Caco-2 (cell line): ENCODE data around the gene WDR49. TPM values are rescaled to one million over a fixed set of nuclear protein-coding genes. Genes with fewer than 3 reads are reported as not detected.

Source experiments
- BruUV-seq: library from RNA; stranded (reverse); fragments of 400-500 nt; replicated peaks from 2 replicates; lab custom pipeline; 2021; lab: Mats Ljungman, UMichigan
- CTCF ChIA-PET: fragments of 300-600 bp; sonication (Branson Sonifier 250); formaldehyde crosslinking; loops from one replicate; lab custom pipeline; 2022; ENCODE audit warnings: antibody characterized with exemption; lab: Charles Lee
- POLR2A ChIA-PET: fragments of 300-600 bp; sonication (Branson Sonifier 250); formaldehyde crosslinking; loops from one replicate; lab custom pipeline; 2022; ENCODE audit warnings: antibody characterized with exemption; lab: Charles Lee
- DNase-seq, 2 experiments: peaks; one replicate each; pipeline versions ENCODE4 v3.0.0 to v3.0.0-alpha.2; 2020 to 2022
- H3K27me3 ChIP-seq: replicated peaks from 2 replicates; pipeline ENCODE4 v1.6.0; 2011; ENCODE audit warnings: low read length; ENCODE audit not compliant: control insufficient read depth, insufficient read depth
- H3K36me3 ChIP-seq: 2 replicates; pipeline ENCODE4 v1.5.1; 2011; ENCODE audit warnings: low read length; ENCODE audit not compliant: control insufficient read depth, insufficient read depth
- H3K4me1 ChIP-seq: fragments of 250-450 bp; sonication (Bioruptor Pico); 2 replicates; pipeline ENCODE4 v1.5.1; 2020; ENCODE audit warnings: mild to moderate bottlenecking
- H3K4me3 ChIP-seq: 2 replicates; pipeline ENCODE4 v1.5.1; 2011; ENCODE audit warnings: low read depth, mild to moderate bottlenecking, control low read depth, low read length
- H3K9me3 ChIP-seq: fragments of 250-450 bp; sonication (Bioruptor Pico); 2 replicates; pipeline ENCODE4 v1.5.1; 2020; ENCODE audit warnings: mild to moderate bottlenecking, moderate library complexity
- H3K27ac Mint-ChIP-seq: one replicate; pipeline ENCODE4 v1.8.0; 2022; ENCODE audit warnings: mixed read lengths; ENCODE audit not compliant: unreplicated experiment
- H3K27me3 Mint-ChIP-seq: one replicate; pipeline ENCODE4 v1.8.0; 2022; ENCODE audit warnings: mixed read lengths; ENCODE audit not compliant: insufficient read depth, unreplicated experiment
- H3K36me3 Mint-ChIP-seq: one replicate; pipeline ENCODE4 v1.8.0; 2022; ENCODE audit warnings: mild to moderate bottlenecking, mixed read lengths; ENCODE audit not compliant: insufficient read depth, unreplicated experiment
- H3K4me1 Mint-ChIP-seq: one replicate; pipeline ENCODE4 v1.8.0; 2022; ENCODE audit warnings: low read depth, mixed read lengths; ENCODE audit not compliant: unreplicated experiment
- H3K4me3 Mint-ChIP-seq: one replicate; pipeline ENCODE4 v1.8.0; 2022; ENCODE audit warnings: mild to moderate bottlenecking, moderate library complexity, mixed read lengths; ENCODE audit not compliant: unreplicated experiment
- H3K9me3 Mint-ChIP-seq: one replicate; pipeline ENCODE4 v1.8.0; 2022; ENCODE audit warnings: mixed read lengths; ENCODE audit not compliant: unreplicated experiment
- CTCF ChIP-seq, 2 experiments: fragments of 200-600 bp in 1 of 2; IDR thresholded peaks; 1 replicate in 1 of 2; 2 replicates in 1 of 2; pipeline versions ENCODE4 v1.5.1 to v1.8.0; 2011 to 2022; ENCODE audit warnings: antibody characterized with exemption in 1 of 2, control low read depth in 1 of 2, inconsistent platforms in 1 of 2, low read depth in 1 of 2, low read length in 1 of 2, mild to moderate bottlenecking in 1 of 2, moderate library complexity in 1 of 2; ENCODE audit not compliant: insufficient read depth in 1 of 2, severe bottlenecking in 1 of 2, unreplicated experiment in 1 of 2
- intact Hi-C: fragments of 100-400 bp; cut with micrococcal nuclease; formaldehyde crosslinking; loops from one replicate; pipeline ENCODE4 v1.10.0; 2022; ENCODE audit not compliant: unreplicated experiment
- total RNA-seq: library from RNA; stranded (reverse); gene quantifications from 2 replicates; pipeline ENCODE4 v1.2.3, GENCODE V29; 2022

The WDR49 gene
- total RNA-seq, 1 experiment from 2014 or later = 0.32 TPM

GRCh38 chr3:167491621-167492020 is 162.1 kb downstream of the WDR49 start:
- BruUV-seq = no TSS peak
- Histone ChIP-seq H3K4me3 (no peak overlapping the region), H3K9me3 (no peaks in the 10 kb centered on the region), H3K4me1 (no peaks in the 10 kb centered on the region), H3K27me3 (no peaks in the 10 kb centered on the region), H3K36me3 (no peaks in the 10 kb centered on the region)
- ChIA-PET CTCF (no interaction called here), POLR2A (no interaction called here)
- H3K36me3 Mint-ChIP-seq = no peaks in the 10 kb centered on the region
- H3K9me3 Mint-ChIP-seq = no peaks in the 10 kb centered on the region
- peaks cover 3% of the 10 kb centered on the region for H3K27me3 Mint-ChIP-seq
- H3K27ac Mint-ChIP-seq = no peak overlapping the region
- intact Hi-C loops = no loop called here
- no peaks in the 10 kb centered on the region for H3K4me1 Mint-ChIP-seq
- no peak for DNase-seq
- no peak for TF ChIP-seq CTCF (IDR thresholded peaks at IDR 0.05; ENCODE audit: insufficient read depth in 1 of 2, low read depth in 1 of 2, low read length in 1 of 2, severe bottlenecking in 1 of 2, unreplicated experiment in 1 of 2)
- no peak overlapping the region for H3K4me3 Mint-ChIP-seq

GRCh38 chr3:167489571-167489970 is 164.2 kb downstream of the WDR49 start:
- DNase-seq = no peak
- intact Hi-C loops = no loop called here
- Mint-ChIP-seq H3K27ac (no peak overlapping the region), H3K4me1 (no peaks in the 10 kb centered on the region), H3K36me3 (no peaks in the 10 kb centered on the region), H3K27me3 (peaks cover 3% of the 10 kb centered on the region), H3K9me3 (no peaks in the 10 kb centered on the region), H3K4me3 (no peak overlapping the region)
- ChIA-PET POLR2A (no interaction called here), CTCF (no interaction called here)
- no peak for TF ChIP-seq CTCF (IDR thresholded peaks at IDR 0.05; ENCODE audit: insufficient read depth in 1 of 2, low read depth in 1 of 2, low read length in 1 of 2, severe bottlenecking in 1 of 2, unreplicated experiment in 1 of 2)
- Histone ChIP-seq H3K36me3 (no peaks in the 10 kb centered on the region), H3K4me1 (no peaks in the 10 kb centered on the region), H3K27me3 (no peaks in the 10 kb centered on the region), H3K9me3 (no peaks in the 10 kb centered on the region), H3K4me3 (no peak overlapping the region)
- no TSS peak for BruUV-seq

GRCh38 chr3:167487556-167487955 is 166.2 kb downstream of the WDR49 start:
- no peaks in the 10 kb centered on the region for H3K36me3 Mint-ChIP-seq
- no peaks in the 10 kb centered on the region for H3K9me3 Mint-ChIP-seq
- peaks cover 3% of the 10 kb centered on the region for H3K27me3 Mint-ChIP-seq
- no peak overlapping the region for H3K27ac Mint-ChIP-seq
- Histone ChIP-seq H3K9me3 (no peaks in the 10 kb centered on the region), H3K4me1 (peaks cover 7% of the 10 kb centered on the region; the same call in 1 of the 2 replicates), H3K27me3 (no peaks in the 10 kb centered on the region), H3K4me3 (no peak overlapping the region), H3K36me3 (no peaks in the 10 kb centered on the region)
- no peak for TF ChIP-seq CTCF (IDR thresholded peaks at IDR 0.05; ENCODE audit: insufficient read depth in 1 of 2, low read depth in 1 of 2, low read length in 1 of 2, severe bottlenecking in 1 of 2, unreplicated experiment in 1 of 2)
- intact Hi-C loops = no loop called here
- CTCF ChIA-PET = interaction anchor here (0.6 kb wide), 1 partner anchor 24 kb away, joined by 7 read pairs; no protein-coding TSS in a partner anchor
- POLR2A ChIA-PET = no interaction called here
- DNase-seq = no peak
- H3K4me3 Mint-ChIP-seq = no peak overlapping the region
- BruUV-seq = no TSS peak
- peaks cover 5% of the 10 kb centered on the region for H3K4me1 Mint-ChIP-seq
